Hepatocyte (in vitro differentiated cells): ENCODE data around the gene AHCYL2. TPM values are rescaled to one million over a fixed set of nuclear protein-coding genes. Genes with fewer than 3 reads are reported as not detected.

ENCODE experiments used
- DNase-seq: peaks from one replicate; pipeline ENCODE4 v3.0.0-alpha.2; 2016; ENCODE audit warnings: low spot score
- H2AFZ ChIP-seq: fragments of 200-600 bp; sonication (generic); 2 replicates; pipeline ENCODE4 v1.6.0; 2016; ENCODE audit warnings: antibody characterized with exemption, mild to moderate bottlenecking
- H3K27ac ChIP-seq: fragments of 200-600 bp; sonication (generic); 2 replicates; pipeline ENCODE4 v1.5.1; 2016; ENCODE audit warnings: mild to moderate bottlenecking
- H3K27me3 ChIP-seq: fragments of 200-600 bp; sonication (generic); 2 replicates; pipeline ENCODE4 v1.6.1; 2016
- H3K36me3 ChIP-seq: fragments of 200-600 bp; sonication (generic); replicated peaks from 2 replicates; pipeline ENCODE4 v1.5.1; 2016; ENCODE audit warnings: low read depth; ENCODE audit not compliant: insufficient read depth
- H3K4me1 ChIP-seq: fragments of 200-600 bp; sonication (generic); 2 replicates; pipeline ENCODE4 v1.5.1; 2016; ENCODE audit warnings: mild to moderate bottlenecking, moderate library complexity; ENCODE audit not compliant: insufficient read depth
- H3K4me2 ChIP-seq: fragments of 200-600 bp; sonication (generic); 2 replicates; pipeline ENCODE4 v1.6.0; 2016
- H3K4me3 ChIP-seq: fragments of 200-600 bp; sonication (generic); 2 replicates; pipeline ENCODE4 v1.5.1; 2016; ENCODE audit warnings: mild to moderate bottlenecking
- H3K79me2 ChIP-seq: fragments of 200-600 bp; sonication (generic); 2 replicates; pipeline ENCODE4 v1.6.0; 2017; ENCODE audit warnings: mild to moderate bottlenecking
- H3K9me2 ChIP-seq: fragments of 200-600 bp; sonication (generic); replicated peaks from 2 replicates; pipeline ENCODE4 v1.6.0; 2017; ENCODE audit warnings: mild to moderate bottlenecking; ENCODE audit not compliant: insufficient read depth
- H3K9me3 ChIP-seq: fragments of 200-600 bp; sonication (generic); 2 replicates; pipeline ENCODE4 v1.5.1; 2016; ENCODE audit warnings: low read depth, mild to moderate bottlenecking
- H4K20me1 ChIP-seq: fragments of 200-600 bp; sonication (generic); 2 replicates; pipeline ENCODE4 v1.6.0; 2016; ENCODE audit warnings: mild to moderate bottlenecking; ENCODE audit not compliant: insufficient read depth, poor library complexity, severe bottlenecking
- CTCF ChIP-seq: fragments of 200-600 bp; sonication (generic); IDR thresholded peaks from 2 replicates; pipeline ENCODE4 v1.5.1; 2016; ENCODE audit warnings: antibody characterized with exemption, mild to moderate bottlenecking; ENCODE audit not compliant: poor library complexity
- EZH2 ChIP-seq: fragments of 200-600 bp; sonication (generic); IDR thresholded peaks from 2 replicates; pipeline ENCODE4 v1.6.1; 2016; ENCODE audit warnings: antibody characterized with exemption, mild to moderate bottlenecking, borderline replicate concordance
- EZH2phosphoT487 ChIP-seq: fragments of 200-600 bp; sonication (generic); IDR thresholded peaks from one replicate; pipeline ENCODE4 v1.6.1; 2018; ENCODE audit warnings: antibody characterized with exemption, mild to moderate bottlenecking, low read depth, moderate library complexity; ENCODE audit not compliant: unreplicated experiment, severe bottlenecking
- WGBS: methylation state at CpG from one replicate; pipeline ENCODE4 v1.1.6; 2016; ENCODE audit warnings: low lambda C conversion rate; ENCODE audit errors: missing lambda C conversion rate; 5-methylcytosine and 5-hydroxymethylcytosine counted together
- polyA plus RNA-seq: library from polyadenylated mRNA; unstranded; fragments of >200 nt; fragmentation: Nextera tagmentation; extraction: Ambion mirVana; gene quantifications from 2 replicates; pipeline ENCODE4 v1.2.1, GENCODE V29; 2016
- total RNA-seq: library from RNA; depleted of rRNA; stranded (reverse); fragments of >200 nt; gene quantifications from 2 replicates; pipeline ENCODE4 v1.2.3, GENCODE V29; 2014

The AHCYL2 gene
- total and polyA plus RNA-seq, 2 experiments from 2014 or later, result 13.7 to 20.0 TPM

- Histone ChIP-seq H3K4me2 (no peak overlapping the region), H3K79me2 (peaks cover 2% of the 10 kb centered on the region), H2AFZ (no peak overlapping the region), H3K27ac (no peak overlapping the region), H3K4me1 (no peaks in the 10 kb centered on the region), H3K27me3 (no peaks in the 10 kb centered on the region), H3K9me2 (no peaks in the 10 kb centered on the region), H3K36me3 (no peaks in the 10 kb centered on the region), H3K9me3 (no peaks in the 10 kb centered on the region), H4K20me1 (no peaks in the 10 kb centered on the region), H3K4me3 (no peak overlapping the region)
- DNase-seq, result no peak
- TF ChIP-seq EZH2phosphoT487, result no peak
- 92% methylated on average over 3 of the region's 3 CpGs for WGBS
These were observed 149.0 kb downstream of the AHCYL2 start for GRCh38 chr7:129373651-129374428.

- DNase-seq, result no peak
- no peak for TF ChIP-seq CTCF
- TF ChIP-seq EZH2phosphoT487, result no peak
- TF ChIP-seq EZH2, result no peak
- Histone ChIP-seq H3K27ac (no peak overlapping the region), H3K79me2 (no peaks in the 10 kb centered on the region), H3K27me3 (no peaks in the 10 kb centered on the region), H3K4me3 (no peak overlapping the region), H3K9me3 (no peaks in the 10 kb centered on the region), H3K9me2 (no peaks in the 10 kb centered on the region), H3K36me3 (no peaks in the 10 kb centered on the region), H3K4me2 (no peak overlapping the region), H2AFZ (no peak overlapping the region), H3K4me1 (no peaks in the 10 kb centered on the region), H4K20me1 (no peaks in the 10 kb centered on the region)
- 95% methylated on average over 2 of the region's 2 CpGs for WGBS
These were observed 150.5 kb downstream of the AHCYL2 start for GRCh38 chr7:129375141-129375938.

GRCh38 chr7:129376076-129376777, 151.4 kb downstream of the AHCYL2 start:
- Histone ChIP-seq H3K9me3 (no peaks in the 10 kb centered on the region), H3K9me2 (no peaks in the 10 kb centered on the region), H3K4me2 (no peak overlapping the region), H4K20me1 (no peaks in the 10 kb centered on the region), H3K36me3 (no peaks in the 10 kb centered on the region), H3K4me3 (no peak overlapping the region), H3K27me3 (no peaks in the 10 kb centered on the region), H3K4me1 (no peaks in the 10 kb centered on the region), H3K27ac (no peak overlapping the region), H3K79me2 (no peaks in the 10 kb centered on the region), H2AFZ (no peak overlapping the region)
- 77% methylated on average over 6 of the region's 6 CpGs for WGBS
- TF ChIP-seq EZH2phosphoT487 (no peak), CTCF (peak; percentile 54)
- peak; percentile 71 for DNase-seq
